Measurements from ENCODE around the gene FRMD4A.

- no peak for TF ChIP-seq BHLHE40 (IDR thresholded peaks at IDR 0.05; ENCODE audit: borderline replicate concordance)
- TF ChIP-seq NFRKB (IDR thresholded peaks at IDR 0.05): no peak
- TF ChIP-seq TARDBP (IDR thresholded peaks at IDR 0.05): no peak
- no peak for TF ChIP-seq FOXM1 (IDR thresholded peaks at IDR 0.05; ENCODE audit: borderline replicate concordance)
- TF ChIP-seq L3MBTL2 (conservative IDR thresholded peaks at IDR 0.05): no peak
- no peak for TF ChIP-seq PKNOX1 (IDR thresholded peaks at IDR 0.05)
- TF ChIP-seq SUZ12 (IDR thresholded peaks at IDR 0.05): no peak
- TF ChIP-seq SP1 (IDR thresholded peaks at IDR 0.05): no peak
- TF ChIP-seq ELF4 (IDR thresholded peaks at IDR 0.05): no peak
- TF ChIP-seq ARNT (IDR thresholded peaks at IDR 0.05): no peak
- no peak for TF ChIP-seq ZNF384 (IDR thresholded peaks at IDR 0.05)
- TF ChIP-seq CTBP1 (IDR thresholded peaks at IDR 0.05; ENCODE audit: borderline replicate concordance): no peak
- TF ChIP-seq HDGF (IDR thresholded peaks at IDR 0.05; ENCODE audit: borderline replicate concordance): no peak
These were observed 177.1 kb downstream of the FRMD4A start for GRCh38 chr10:14153570-14154055.
